PC-3 (cell line): ENCODE measurements around the gene A3GALT2. TPM values are rescaled to one million over a fixed set of nuclear protein-coding genes. Genes with fewer than 3 reads are reported as not detected.

Experiments
- ATAC-seq: fragments of 200-7000 bp; cut with Tn5 transposase; 2 replicates; pipeline ENCODE4 v1.9.1; 2020; ENCODE audit warnings: mild to moderate bottlenecking, moderate library complexity
- BruUV-seq: library from RNA; stranded (reverse); fragments of 400-500 nt; replicated peaks from 2 replicates; lab custom pipeline; 2021; lab: Mats Ljungman, UMichigan
- CTCF ChIA-PET: fragments of 300-600 bp; sonication (Branson Sonifier 250); formaldehyde crosslinking; loops from one replicate; lab custom pipeline; 2022; ENCODE audit warnings: antibody characterized with exemption; lab: Charles Lee
- POLR2A ChIA-PET: fragments of 300-600 bp; sonication (Branson Sonifier 250); formaldehyde crosslinking; loops from one replicate; lab custom pipeline; 2022; ENCODE audit warnings: antibody characterized with exemption; ENCODE audit not compliant: unreplicated experiment; lab: Charles Lee
- DNase-seq: peaks from one replicate; pipeline ENCODE4 v3.0.0-alpha.2; 2015
- H2AFZ ChIP-seq: fragments of 300-600 bp; sonication (generic); 2 replicates; pipeline ENCODE4 v1.6.0; 2016; ENCODE audit warnings: antibody characterized with exemption, low read length
- H3F3A ChIP-seq: fragments of 300-600 bp; sonication (generic); one replicate; pipeline ENCODE4 v1.6.0; 2017; ENCODE audit warnings: antibody characterized with exemption, low read length, control low read depth, mild to moderate bottlenecking; ENCODE audit not compliant: unreplicated experiment
- H3K27ac ChIP-seq: fragments of 300-600 bp; sonication (generic); 2 replicates; pipeline ENCODE4 v1.5.1; 2016; ENCODE audit warnings: mild to moderate bottlenecking, low read length
- H3K27me3 ChIP-seq: fragments of 300-600 bp; sonication (generic); 2 replicates; pipeline ENCODE4 v1.6.1; 2016; ENCODE audit warnings: low read length, mixed read lengths
- H3K36me3 ChIP-seq: fragments of 300-600 bp; sonication (generic); 2 replicates; pipeline ENCODE4 v1.6.1; 2016; ENCODE audit warnings: low read depth, mixed run types, low read length, mixed read lengths
- H3K4me1 ChIP-seq: fragments of 300-600 bp; sonication (generic); 2 replicates; pipeline ENCODE4 v1.5.1; 2016; ENCODE audit warnings: low read length; ENCODE audit not compliant: insufficient read depth
- H3K4me2 ChIP-seq: fragments of 300-600 bp; sonication (generic); 2 replicates; pipeline ENCODE4 v1.6.0; 2016; ENCODE audit warnings: low read length
- H3K4me3 ChIP-seq: fragments of 300-600 bp; sonication (generic); 2 replicates; pipeline ENCODE4 v1.5.1; 2016; ENCODE audit warnings: mild to moderate bottlenecking, low read length, mixed read lengths
- H3K79me2 ChIP-seq: fragments of 300-600 bp; sonication (generic); 2 replicates; pipeline ENCODE4 v1.6.1; 2017; ENCODE audit warnings: low read length, mixed read lengths
- H3K9ac ChIP-seq: fragments of 300-600 bp; sonication (generic); 2 replicates; pipeline ENCODE4 v1.6.0; 2016; ENCODE audit warnings: mild to moderate bottlenecking, low read length
- H3K9me2 ChIP-seq: fragments of 300-600 bp; sonication (generic); replicated peaks from 2 replicates; pipeline ENCODE4 v1.6.1; 2016; ENCODE audit warnings: mixed run types, low read length, mixed read lengths
- H3K9me3 ChIP-seq: fragments of 300-600 bp; sonication (generic); 2 replicates; pipeline ENCODE4 v1.6.1; 2016; ENCODE audit warnings: low read length, mixed read lengths
- H4K20me1 ChIP-seq: fragments of 300-600 bp; sonication (generic); 2 replicates; pipeline ENCODE4 v1.6.1; 2016; ENCODE audit warnings: low read length, mixed read lengths
- CTCF ChIP-seq: fragments of 300-600 bp; sonication (generic); conservative IDR thresholded peaks from 2 replicates; pipeline ENCODE4 v1.5.1; 2017; ENCODE audit warnings: antibody characterized with exemption, low read depth, mild to moderate bottlenecking, low read length
- EZH2 ChIP-seq: fragments of 300-600 bp; sonication (generic); IDR thresholded peaks from one replicate; pipeline ENCODE4 v1.6.1; 2017; ENCODE audit warnings: antibody characterized with exemption, mild to moderate bottlenecking, low read length; ENCODE audit not compliant: unreplicated experiment
- EZH2phosphoT487 ChIP-seq: fragments of 300-600 bp; sonication (generic); IDR thresholded peaks from 2 replicates; pipeline ENCODE4 v1.6.1; 2018; ENCODE audit warnings: mild to moderate bottlenecking, antibody characterized with exemption, low read length, borderline replicate concordance
- intact Hi-C: fragments of 100-400 bp; cut with micrococcal nuclease; formaldehyde crosslinking; loops from 2 replicates; pipeline ENCODE4 v1.9.0; 2023
- total RNA-seq: library from RNA; depleted of rRNA; stranded (reverse); fragments of >200 nt; gene quantifications from 2 replicates; pipeline ENCODE4 v1.2.3, GENCODE V29; 2014

A3GALT2 gene
- total RNA-seq, 1 experiment from 2014 or later = not detected

- DNase-seq (no peak), ATAC-seq (no peak)
- no peaks in the 10 kb centered on the region for H3K9me3 ChIP-seq
- no TSS peak for BruUV-seq
- H3K27me3 ChIP-seq = no peaks in the 10 kb centered on the region
- CTCF ChIA-PET = no interaction called here
- H3K36me3 ChIP-seq = no peaks in the 10 kb centered on the region
- no peak overlapping the region for H3K4me2 ChIP-seq
- H2AFZ ChIP-seq = no peak overlapping the region
- H3K9ac ChIP-seq = no peak overlapping the region
- H3F3A ChIP-seq = no peaks in the 10 kb centered on the region
- peaks cover 44% of the 10 kb centered on the region for H3K79me2 ChIP-seq
- intact Hi-C loops = no loop called here
- no peaks in the 10 kb centered on the region for H4K20me1 ChIP-seq
- H3K9me2 ChIP-seq = no peaks in the 10 kb centered on the region
- H3K27ac ChIP-seq = no peak overlapping the region
- H3K4me3 ChIP-seq = no peak overlapping the region
- POLR2A ChIA-PET = interaction anchor here (0.7 kb wide), 1 partner anchor 77 kb away, joined by 3 read pairs; no protein-coding TSS in a partner anchor
- TF ChIP-seq CTCF = no peak
- TF ChIP-seq EZH2phosphoT487 = no peak
- no peak for TF ChIP-seq EZH2
- peaks cover 10% of the 10 kb centered on the region; the same call in 1 of the 2 replicates for H3K4me1 ChIP-seq
Observed at GRCh38 chr1:33261344-33261743, 59.6 kb downstream of the A3GALT2 start.

- ChIA-PET POLR2A (interaction anchor here (0.7 kb wide), 1 partner anchor 76 kb away, joined by 3 read pairs; no protein-coding TSS in a partner anchor), CTCF (no interaction called here)
- Histone ChIP-seq H3K27me3 (no peaks in the 10 kb centered on the region), H3K27ac (no peak overlapping the region), H3K9me3 (no peaks in the 10 kb centered on the region), H3K9me2 (no peaks in the 10 kb centered on the region), H3K79me2 (peaks cover 44% of the 10 kb centered on the region), H3K4me2 (no peak overlapping the region), H3K9ac (no peak overlapping the region), H3K4me3 (no peak overlapping the region), H3F3A (no peaks in the 10 kb centered on the region), H2AFZ (no peak overlapping the region), H4K20me1 (no peaks in the 10 kb centered on the region), H3K36me3 (no peaks in the 10 kb centered on the region), H3K4me1 (peaks cover 13% of the 10 kb centered on the region; the same call in 1 of the 2 replicates)
- TF ChIP-seq EZH2phosphoT487 (no peak), CTCF (no peak), EZH2 (no peak)
- no peak for DNase-seq
- no TSS peak for BruUV-seq
- intact Hi-C loops = no loop called here
- no peak for ATAC-seq
Observed at GRCh38 chr1:33260439-33260838, 60.5 kb downstream of the A3GALT2 start.

GRCh38 chr1:33259879-33260278, 61.0 kb downstream of the A3GALT2 start:
- no peaks in the 10 kb centered on the region for H4K20me1 ChIP-seq
- H2AFZ ChIP-seq = no peak overlapping the region
- no peak overlapping the region for H3K4me2 ChIP-seq
- no peaks in the 10 kb centered on the region for H3K9me2 ChIP-seq
- H3K4me1 ChIP-seq = peaks cover 13% of the 10 kb centered on the region; the same call in 1 of the 2 replicates
- no peak overlapping the region for H3K4me3 ChIP-seq
- ATAC-seq (no peak), DNase-seq (no peak)
- TF ChIP-seq CTCF (no peak), EZH2phosphoT487 (no peak), EZH2 (no peak)
- H3K9me3 ChIP-seq = no peaks in the 10 kb centered on the region
- no peaks in the 10 kb centered on the region for H3F3A ChIP-seq
- intact Hi-C loops = loop anchor here (5.0 kb wide), 3 partner anchors 43 to 172 kb away; partner anchors contain the start of gene PHC2
- H3K79me2 ChIP-seq = peaks cover 44% of the 10 kb centered on the region
- H3K27ac ChIP-seq = no peak overlapping the region
- no peaks in the 10 kb centered on the region for H3K27me3 ChIP-seq
- ChIA-PET CTCF (no interaction called here), POLR2A (no interaction called here)
- no TSS peak for BruUV-seq
- H3K36me3 ChIP-seq = no peaks in the 10 kb centered on the region
- H3K9ac ChIP-seq = no peak overlapping the region
